Stimulated activated CD4-positive, alpha-beta T cell treated with anti-CD3 and anti-CD28 coated beads, Interleukin-1b, Interleukin-23, amount 100 ng/mL, for 1 hour (primary cell): ENCODE measurements around the gene NELFA.
"Not testable (repeated sequence)": the region's sequence is repeated elsewhere in the genome, so short reads cannot be mapped to it uniquely, and the experiment has no call there.

ENCODE experiments used
- DNase-seq, 2 donors: peaks; one replicate each; pipeline ENCODE4 v3.0.0-alpha.2; 2020; ENCODE audit warnings: low read depth in 2 of 2

The NELFA gene

DNA sequence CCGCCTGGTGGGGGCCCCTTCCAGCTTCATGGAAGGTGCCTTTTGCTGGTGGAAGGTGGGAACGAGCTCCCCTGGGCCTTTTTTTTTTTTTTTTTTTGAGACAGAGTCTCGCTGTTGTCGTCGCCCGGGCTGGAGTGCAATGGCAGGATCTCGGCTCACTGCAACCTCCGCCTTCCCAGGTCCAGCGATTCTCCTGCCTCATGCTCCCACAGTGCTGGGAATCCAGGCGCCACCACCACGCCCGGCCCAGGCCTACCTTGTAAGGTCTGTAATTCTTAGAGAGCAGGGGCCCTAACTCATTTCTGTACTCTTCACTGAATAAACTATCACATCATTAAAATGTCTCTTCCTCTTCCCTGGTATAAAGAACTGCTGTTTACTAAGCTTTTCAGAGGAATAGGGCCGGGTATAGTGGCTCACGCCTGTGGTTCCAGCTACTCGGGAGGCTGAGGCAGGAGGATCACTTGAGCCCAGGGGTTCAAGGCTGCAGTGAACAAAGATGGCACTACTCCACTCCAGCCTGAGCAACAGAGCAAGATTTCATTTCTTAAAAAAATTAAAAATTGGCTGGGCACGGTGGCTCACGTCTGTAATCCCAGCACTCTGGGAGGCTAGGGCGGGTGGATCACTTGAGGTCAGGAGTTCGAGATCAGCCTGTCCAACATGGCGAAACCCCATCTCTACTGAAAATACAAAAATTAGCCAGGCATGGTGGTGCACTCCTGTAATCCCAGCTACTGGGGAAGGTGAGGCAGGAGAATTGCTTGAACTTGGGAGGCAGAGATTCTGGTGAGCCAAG, 14.9 kb downstream of the NELFA start:
- DNase-seq: not testable (repeated sequence)

DNA sequence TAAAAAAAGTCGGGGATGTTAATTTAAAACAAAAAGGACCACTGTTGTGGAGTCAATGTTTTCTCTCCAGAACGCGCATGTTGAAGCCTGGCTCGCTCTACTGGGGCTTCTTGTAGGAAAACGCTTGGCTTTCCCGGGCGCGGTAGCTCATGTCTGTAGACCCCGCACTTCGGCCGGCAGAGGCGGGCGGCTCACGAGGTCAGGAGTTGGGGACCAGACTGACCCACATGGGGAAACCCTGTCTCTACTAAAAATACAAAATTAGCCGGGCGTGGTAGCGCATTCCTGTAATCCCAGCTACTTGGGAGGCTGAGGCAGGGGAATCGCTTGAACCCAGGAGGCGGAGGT, 15.6 kb downstream of the NELFA start:
- no peak for DNase-seq

DNA sequence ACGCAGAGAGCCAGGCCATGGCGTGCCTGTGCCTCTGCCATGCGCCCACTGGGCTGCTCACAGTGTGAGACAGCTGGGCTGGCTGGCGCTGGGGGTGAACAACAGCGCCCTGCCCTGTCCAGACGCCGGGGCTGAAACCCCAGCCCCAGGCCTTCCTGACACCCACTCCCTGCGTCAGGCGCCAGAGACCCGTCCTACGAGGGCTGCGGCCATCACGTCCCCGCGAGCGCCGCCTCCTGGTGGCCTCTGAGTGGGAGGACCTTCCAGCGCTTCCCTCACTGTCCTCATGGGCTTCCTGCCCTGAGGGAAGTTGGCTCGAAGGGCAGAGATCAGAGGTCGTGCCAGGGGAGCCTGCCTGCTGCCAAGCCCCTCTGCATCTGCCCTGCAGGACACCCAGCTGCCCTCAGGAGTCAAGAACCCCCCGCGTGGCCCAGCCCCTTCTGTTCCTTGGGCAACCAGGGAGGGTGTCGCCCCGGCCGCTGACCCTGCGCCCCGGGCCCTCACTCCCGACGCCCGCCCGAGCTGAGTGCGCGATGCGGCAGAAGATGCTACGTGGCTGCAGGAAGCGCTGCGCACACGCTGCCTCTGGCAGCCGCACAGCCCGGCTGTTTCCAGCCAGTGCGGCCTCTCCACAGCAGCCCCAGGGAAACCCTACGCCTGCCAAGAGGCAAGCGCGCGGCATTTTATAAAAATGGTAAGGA, 16.2 kb downstream of the NELFA start:
- no peak for DNase-seq

DNA sequence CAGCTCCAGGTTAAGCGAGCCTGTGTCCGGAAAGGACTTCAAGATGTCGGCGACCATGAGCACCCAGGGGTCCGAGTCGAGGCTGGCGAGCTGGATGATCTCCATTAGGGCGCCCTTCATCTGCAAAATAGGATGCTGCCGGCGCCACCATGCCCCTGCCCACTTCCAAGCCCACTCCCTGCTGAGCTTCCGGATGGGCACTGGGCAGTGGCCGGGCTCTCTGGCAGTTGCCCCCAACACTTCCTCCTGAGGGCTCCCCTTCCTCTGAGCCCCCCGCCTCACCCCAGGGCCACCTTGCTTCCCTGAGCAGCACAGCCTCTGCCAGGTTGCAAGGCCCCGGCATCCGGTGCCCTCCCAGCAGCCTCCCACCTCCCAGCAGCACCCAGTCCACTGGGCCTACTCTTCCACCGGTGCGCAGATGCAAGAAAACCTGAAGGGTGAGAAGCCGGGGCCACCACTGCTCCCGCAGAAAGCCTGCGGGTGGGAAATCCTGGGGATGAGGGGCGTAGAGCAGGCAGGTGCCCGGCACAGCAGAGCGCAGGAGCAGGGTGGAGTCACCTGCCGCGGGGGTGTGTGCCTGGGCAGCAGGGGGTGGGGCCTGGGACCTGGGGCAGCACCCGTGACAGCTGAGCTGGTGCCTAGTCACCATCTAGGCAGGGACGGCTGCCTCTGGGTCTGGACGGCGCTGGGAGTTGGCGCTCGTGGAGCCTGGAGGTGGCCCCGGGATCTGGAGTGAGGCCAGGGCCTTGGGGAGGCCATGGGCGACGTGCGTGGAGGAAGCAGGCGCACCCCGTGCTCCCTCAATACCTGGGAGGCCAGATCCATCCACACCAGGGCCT, 17.0 kb downstream of the NELFA start:
- DNase-seq: no peak

DNA sequence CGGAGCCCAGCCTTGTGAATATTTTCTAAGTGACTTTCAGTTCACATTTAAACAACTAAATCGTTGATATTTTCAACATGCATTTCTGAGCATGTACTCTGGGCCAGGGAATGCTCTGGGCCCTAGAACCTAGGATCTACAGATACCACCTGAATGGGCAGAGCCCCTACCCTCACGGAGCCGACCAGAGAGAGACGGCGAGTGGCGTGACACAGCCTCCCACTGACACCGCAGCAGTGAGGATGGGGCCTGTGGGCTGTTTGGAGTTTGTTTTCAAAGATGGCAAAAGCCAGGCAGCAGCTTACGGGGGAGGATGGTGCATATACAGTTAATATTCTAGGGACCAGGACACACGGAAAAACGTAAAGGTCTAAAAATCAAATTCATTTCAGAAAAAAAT, 17.7 kb downstream of the NELFA start:
- DNase-seq: no peak

DNA sequence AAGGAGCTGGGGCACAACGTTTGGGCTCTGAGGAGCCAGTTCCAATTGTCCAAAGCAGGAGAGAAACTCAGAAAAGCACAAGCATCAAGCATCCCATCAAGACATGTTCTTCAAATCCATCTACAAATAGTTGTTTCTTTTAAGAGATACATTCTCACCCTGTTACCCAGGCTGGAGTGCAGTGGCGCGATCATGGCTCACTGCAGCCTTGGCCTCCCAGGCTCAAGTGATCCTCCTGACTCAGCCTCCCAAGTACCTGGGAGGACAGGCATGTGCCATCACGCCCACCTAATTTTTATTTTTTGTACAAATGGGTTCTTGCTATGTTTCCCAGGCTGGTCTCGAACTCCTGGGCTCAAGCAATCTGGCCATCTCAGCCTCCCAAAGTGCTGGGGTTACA, 18.1 kb downstream of the NELFA start:
- no peak for DNase-seq

DNA sequence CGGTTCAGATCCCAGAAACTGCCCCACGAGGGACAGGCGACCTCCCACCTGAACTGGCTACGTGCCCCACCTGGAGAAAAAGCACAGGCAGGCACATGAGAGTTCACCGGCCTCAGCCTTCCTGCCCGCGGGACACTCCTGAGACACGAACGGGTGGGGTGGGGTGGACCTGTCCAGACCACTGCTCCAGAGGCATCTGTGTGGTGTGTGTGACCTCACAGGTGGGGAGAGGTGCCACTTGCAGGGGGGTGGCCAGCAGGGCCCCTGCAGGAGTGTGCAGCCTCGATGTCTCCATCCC, 18.5 kb downstream of the NELFA start:
- DNase-seq: no peak

DNA sequence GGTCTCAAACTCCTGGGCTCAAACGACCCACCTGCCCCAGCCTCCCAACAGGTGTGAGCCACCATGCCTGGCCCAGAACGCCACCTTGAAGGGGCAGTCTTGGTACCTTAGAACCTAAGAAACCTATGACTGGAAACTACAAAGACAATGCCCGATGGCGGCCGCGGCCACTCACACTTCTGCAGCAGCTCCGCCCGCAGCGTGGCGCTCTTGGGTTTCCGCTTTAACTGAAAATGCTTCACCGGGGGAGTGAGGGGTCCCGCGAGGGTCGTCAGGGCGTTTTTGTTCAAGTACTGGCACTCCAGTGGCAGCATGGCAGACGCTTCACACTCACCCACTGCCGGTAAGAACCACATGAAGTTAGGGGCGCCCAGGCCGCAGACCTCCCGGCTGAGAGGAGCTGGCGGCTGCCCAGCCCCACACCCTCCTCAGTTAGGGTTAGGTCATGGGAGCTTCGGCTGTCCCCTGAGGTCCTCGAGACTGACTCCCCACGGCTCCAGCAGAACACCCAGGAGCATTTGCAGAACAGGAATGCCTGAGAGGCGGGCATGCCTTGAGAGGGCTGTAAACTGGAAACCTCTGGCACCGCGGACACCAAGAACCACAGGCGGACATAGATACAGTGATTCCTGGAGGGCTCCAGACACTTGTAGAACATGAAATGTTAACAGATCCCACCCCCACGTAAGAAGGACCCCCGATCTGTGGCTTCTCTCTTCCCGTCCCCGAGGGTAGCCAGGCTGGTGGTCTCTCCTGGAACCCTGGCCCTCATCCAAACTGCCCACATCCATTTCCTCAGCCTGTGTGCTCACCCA, 19.0 kb downstream of the NELFA start:
- no peak for DNase-seq

DNA sequence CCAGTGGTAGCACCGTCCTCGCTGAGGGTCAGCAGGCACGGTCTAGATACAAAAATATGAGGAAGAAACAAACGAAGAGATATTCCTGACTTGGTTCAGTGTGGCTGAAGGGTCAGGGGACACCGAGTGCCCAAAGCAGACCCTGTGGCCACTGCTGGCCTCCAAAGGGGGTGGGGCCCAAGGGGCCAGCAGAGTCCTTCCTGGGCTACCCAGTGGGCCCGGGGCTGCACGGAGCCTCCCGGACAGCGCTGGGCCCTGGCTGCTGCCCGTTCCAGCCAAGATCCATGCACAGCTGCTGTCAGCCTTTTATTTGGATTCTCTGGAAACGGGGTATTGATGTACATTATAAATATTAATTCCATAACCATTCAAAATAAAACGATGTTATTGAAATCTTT, 20.4 kb downstream of the NELFA start:
- DNase-seq: no peak

DNA sequence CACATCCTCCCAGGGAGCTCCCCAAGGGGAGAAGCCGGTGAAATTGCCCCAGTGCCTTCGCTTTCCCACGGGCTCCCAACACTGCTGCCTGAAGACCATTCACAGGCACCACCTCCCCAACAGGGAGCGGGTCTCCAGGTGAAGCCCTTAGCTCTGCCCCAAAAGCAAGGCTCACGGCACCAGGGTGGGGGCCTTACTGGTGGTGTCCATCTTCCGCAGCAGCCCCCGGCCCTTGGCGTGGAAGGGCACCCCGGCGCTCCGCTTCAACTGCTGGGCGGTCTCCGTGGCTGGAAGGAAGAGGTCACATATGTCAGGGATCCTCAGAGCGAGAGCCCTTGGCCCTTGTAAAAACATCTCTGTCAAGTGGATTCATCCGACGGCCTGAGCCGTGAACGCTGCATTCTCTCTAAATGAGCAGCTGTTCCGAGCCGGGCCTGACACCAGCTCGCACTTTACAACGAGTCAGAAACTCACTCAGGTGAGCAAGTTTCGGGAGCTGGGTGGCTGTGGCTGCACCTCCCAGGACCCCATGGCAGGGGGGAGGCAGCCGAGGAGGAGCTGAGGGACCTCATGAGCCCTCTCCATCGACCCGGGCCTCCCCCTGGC, 20.9 kb downstream of the NELFA start:
- DNase-seq: no peak

DNA sequence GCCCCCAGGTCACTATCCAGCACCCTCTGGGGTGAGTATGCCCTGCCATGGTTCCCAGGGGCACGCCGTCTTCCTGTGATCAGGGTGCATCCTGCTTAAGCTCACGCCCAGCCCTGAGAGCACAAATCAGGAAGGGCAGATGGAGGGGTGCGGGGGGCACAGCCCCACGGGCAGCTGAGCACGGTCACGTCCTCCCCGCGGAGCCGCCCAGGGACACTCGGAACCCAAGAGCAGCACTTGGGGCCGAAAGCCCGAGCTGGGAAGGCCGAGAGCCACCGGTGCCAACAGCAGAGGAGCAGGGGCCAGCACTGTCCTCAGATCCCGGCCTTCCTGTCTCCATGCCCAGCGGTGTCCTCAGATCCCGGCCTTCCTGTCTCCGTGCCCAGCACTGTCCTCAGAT, 21.5 kb downstream of the NELFA start:
- no peak for DNase-seq

DNA sequence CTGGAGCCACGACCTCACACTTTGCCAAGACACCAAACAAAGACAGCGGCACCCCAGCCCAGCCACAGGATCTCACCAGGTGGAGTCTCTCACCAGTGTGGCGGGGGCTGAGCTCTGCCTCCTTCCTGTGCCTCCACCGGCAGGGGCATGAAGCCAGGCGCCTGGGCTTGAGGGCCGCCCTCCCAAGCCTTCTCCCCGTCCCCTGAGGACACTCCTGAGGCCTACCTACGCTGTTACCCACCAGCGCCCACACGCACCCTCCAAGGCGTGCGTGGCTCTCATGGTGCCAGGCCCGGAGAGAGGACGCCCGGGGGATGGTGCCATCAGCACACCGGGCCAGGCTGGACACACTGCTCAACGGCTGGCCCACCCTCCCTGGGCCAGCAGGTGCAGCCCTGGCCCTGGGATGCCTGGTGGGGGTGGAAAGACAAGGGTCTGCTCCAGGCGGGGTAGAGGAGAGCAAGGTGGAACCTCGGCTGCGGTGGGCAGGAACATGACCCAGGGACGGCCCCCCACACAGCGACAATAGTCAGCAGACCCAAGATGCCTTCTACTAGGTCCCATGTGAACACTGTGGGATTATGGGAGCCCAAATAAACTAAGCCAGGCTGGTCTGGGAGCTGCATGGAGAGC, 22.1 kb downstream of the NELFA start:
- DNase-seq: no peak

DNA sequence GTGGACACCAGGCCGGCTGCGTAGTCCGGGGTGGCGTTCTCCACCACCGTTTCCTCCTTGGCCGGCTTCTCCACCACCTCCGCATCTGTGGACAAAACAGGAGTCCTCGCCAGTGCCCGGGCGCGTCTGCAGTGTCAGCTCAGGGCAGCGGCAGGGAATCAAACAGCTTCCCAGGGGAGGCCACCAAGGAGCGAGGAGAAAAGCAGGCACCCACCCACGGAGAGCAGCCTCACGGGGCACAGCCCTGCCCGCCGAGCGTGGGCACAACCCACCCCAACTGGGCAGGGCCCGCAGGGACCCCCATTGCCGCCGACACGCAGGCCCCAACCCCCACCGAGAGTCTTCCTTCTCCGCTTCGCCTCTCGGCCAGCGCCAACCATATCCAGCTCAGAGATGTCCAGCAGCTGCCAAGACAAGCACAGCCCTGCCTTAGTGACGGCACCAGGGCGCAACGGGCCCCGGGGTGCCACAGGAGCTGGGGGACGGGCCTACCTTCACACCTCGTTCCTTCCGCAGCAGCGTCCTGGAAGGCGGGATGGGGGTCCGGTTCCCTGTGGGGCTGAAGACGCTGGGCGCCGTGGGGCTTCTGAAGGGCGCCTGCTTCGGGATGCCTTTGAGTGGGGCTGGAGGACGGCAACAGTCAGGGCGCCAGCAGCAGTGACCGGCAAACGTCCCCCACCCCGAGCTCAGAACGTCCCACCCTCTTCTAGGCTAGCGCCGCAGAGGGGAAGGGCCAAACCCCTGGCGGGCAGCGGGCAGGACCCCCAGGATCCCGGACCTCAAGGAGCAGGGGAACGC, 22.8 kb downstream of the NELFA start:
- DNase-seq: no peak

DNA sequence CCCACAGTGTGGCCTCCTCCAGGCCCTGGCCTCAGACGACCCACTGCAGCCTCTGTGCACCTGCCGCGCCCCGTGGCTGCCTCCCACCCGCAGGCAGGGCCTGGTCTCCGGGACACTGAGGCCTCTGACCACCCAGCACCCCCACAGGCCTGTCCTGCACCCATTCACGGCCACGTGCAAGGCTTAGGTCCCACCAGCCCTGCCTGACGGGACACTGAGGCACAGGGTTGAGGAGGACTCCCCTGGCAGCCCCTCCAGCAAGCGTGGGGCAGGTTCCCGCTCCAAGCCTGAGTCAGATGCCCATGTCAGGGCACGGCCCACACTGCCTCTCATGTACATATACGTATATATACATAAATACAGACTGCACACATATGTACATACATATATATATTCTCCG, 23.5 kb downstream of the NELFA start:
- DNase-seq: no peak

DNA sequence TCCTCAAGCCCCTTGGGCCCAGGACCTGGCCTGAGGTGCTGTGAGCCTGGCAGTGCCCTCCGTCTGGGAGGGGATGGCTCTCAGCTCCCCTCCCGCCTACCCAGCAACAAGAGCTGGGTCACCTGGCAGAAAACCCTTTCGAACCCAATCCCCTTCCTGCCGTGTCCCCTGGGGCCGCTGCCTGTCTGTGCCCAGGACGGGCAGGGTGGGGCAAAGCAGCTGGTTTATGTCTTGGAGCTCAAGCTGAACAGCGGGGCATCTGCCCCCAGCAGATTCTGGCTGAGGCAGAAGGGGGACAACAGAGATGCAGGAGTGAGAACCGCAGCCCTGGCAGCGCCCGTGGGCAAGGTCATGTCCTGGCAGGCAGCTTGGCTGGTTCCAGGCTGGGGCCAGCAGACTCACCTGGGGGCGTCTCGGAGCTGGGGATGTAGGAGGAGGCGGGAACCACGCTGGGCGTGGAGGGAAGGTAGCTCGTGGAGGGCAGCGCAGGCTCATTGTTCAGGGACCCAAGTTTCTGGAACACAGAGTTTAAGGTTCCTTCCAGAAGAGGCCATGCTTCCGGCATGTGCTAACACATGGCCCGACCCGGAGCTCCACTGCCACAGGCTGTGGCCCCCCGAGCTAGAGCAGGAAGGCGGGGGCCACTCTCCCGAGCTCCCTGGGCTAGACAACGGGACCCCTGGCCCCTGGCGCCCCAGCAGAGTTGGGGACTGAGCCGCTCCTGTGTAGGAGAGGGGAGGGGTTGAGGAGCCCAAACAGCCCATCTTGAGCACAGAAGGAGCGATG, 24.2 kb downstream of the NELFA start:
- DNase-seq: no peak

DNA sequence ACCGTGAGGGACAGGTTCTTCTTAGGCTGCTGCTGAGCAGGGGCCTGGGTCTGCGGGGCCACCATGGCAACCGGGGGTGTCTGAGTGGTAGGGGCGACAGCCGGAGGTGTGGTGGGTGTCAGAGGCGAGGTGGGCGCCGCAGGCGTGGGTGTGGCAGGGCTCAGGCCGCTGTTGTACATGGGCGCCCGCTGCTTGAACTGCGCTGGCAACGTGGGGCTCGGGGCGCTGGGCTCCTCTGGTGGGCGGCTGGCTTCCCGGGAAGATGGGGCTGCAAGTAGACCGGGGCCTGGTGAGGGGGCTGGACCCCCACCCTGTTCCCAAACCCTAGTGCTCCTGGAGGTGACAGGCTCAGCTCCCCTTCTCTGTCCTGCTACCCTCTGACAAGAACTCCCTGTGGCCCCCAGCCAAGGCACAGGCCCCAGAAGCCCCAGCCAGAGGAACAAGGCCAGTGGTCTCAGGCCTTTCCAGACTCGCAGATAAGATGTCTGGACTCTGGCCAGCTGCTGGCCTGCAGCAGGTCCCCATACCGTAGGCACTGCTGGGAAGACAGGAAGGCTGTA, 24.8 kb downstream of the NELFA start:
- no peak for DNase-seq

DNA sequence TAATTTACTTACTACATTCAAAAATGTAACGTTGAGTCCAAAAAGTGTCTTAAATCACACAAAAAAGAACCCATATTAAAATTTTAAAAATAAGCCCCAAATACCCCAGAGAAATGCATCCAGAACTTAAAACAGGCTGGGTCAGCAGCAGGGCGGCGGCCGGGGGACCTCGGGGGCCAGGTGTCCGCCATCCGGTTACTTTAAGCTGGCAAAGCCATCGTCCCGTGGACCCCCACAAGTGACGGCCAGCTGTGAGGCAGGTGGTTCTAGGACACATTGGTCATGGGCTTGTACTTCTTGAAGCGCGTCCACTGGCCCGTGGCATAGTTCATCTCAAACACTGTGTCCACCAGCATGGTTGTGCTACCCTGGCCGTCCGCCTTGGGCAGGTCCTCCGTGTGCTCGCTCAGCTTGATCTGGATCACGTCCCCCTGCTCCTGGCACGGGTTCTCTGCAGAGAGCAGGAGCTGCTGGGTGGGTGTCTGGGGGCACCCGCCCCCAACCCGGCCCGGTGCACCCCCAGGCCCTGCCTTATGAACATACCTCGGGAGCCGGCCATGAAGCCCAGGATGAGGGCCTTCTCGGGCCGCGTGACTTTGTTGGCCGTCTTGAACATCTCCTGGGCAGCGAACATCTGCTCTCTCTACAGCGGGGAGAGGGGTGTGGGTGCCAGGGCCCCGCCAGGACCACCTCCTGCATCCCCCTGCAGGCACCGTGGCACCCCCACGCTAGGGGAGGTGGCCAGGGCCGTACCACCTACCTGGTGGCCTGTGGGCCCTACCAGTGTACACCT, 25.5 kb downstream of the NELFA start:
- DNase-seq: no peak
